Measurements from ENCODE around the gene FAT2. TPM values are rescaled to one million over a fixed set of nuclear protein-coding genes. Genes with fewer than 3 reads are reported as not detected.

The FAT2 gene
- total and polyA plus RNA-seq, 2 experiments from 2014 or later: 0.06 to 0.59 TPM

DNA sequence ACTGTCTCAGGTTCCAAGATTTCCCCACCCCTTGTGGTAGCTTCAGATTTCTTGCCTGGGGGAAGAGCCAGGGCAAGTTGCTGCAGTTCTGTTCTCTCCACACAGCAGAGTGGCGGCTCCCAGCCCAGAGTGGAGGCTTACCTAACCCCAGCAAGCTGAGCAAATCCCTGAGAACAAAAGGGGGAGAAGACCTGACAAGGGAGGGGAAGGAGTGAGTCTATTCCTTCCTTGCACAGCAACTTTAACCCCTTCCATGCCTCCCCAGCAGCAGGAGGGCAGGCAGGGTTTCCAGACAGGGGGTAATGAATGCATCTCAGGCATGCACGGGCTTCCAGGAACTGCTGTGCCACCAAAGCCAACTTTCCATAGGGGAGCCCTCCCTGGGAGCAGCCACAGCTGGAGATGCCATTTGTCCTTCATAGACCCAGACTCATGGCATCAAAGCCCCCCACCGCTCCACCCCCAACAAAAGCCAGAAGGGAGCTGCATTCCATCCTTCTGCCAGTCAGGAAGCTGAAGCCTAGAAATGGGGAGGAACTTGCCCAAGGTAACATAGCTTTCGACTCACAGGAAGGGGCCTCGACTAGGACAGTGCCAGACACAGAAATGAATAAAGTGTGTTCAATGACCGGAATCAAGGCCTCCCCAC, 28.8 kb upstream of the FAT2 start:
- peak overlapping the region; percentile 55; the same call in 1 of the 2 replicates for H3K4me2 ChIP-seq
- ATAC-seq (peak; percentile 96), DNase-seq (ENCODE audit: low spot score) (peak; percentile 60)
- no peak overlapping the region for H3K4me3 ChIP-seq
- H4K20me1 ChIP-seq (replicated peaks; ENCODE audit: insufficient read depth): no peaks in the 10 kb centered on the region
- TF ChIP-seq, protein P1, sequence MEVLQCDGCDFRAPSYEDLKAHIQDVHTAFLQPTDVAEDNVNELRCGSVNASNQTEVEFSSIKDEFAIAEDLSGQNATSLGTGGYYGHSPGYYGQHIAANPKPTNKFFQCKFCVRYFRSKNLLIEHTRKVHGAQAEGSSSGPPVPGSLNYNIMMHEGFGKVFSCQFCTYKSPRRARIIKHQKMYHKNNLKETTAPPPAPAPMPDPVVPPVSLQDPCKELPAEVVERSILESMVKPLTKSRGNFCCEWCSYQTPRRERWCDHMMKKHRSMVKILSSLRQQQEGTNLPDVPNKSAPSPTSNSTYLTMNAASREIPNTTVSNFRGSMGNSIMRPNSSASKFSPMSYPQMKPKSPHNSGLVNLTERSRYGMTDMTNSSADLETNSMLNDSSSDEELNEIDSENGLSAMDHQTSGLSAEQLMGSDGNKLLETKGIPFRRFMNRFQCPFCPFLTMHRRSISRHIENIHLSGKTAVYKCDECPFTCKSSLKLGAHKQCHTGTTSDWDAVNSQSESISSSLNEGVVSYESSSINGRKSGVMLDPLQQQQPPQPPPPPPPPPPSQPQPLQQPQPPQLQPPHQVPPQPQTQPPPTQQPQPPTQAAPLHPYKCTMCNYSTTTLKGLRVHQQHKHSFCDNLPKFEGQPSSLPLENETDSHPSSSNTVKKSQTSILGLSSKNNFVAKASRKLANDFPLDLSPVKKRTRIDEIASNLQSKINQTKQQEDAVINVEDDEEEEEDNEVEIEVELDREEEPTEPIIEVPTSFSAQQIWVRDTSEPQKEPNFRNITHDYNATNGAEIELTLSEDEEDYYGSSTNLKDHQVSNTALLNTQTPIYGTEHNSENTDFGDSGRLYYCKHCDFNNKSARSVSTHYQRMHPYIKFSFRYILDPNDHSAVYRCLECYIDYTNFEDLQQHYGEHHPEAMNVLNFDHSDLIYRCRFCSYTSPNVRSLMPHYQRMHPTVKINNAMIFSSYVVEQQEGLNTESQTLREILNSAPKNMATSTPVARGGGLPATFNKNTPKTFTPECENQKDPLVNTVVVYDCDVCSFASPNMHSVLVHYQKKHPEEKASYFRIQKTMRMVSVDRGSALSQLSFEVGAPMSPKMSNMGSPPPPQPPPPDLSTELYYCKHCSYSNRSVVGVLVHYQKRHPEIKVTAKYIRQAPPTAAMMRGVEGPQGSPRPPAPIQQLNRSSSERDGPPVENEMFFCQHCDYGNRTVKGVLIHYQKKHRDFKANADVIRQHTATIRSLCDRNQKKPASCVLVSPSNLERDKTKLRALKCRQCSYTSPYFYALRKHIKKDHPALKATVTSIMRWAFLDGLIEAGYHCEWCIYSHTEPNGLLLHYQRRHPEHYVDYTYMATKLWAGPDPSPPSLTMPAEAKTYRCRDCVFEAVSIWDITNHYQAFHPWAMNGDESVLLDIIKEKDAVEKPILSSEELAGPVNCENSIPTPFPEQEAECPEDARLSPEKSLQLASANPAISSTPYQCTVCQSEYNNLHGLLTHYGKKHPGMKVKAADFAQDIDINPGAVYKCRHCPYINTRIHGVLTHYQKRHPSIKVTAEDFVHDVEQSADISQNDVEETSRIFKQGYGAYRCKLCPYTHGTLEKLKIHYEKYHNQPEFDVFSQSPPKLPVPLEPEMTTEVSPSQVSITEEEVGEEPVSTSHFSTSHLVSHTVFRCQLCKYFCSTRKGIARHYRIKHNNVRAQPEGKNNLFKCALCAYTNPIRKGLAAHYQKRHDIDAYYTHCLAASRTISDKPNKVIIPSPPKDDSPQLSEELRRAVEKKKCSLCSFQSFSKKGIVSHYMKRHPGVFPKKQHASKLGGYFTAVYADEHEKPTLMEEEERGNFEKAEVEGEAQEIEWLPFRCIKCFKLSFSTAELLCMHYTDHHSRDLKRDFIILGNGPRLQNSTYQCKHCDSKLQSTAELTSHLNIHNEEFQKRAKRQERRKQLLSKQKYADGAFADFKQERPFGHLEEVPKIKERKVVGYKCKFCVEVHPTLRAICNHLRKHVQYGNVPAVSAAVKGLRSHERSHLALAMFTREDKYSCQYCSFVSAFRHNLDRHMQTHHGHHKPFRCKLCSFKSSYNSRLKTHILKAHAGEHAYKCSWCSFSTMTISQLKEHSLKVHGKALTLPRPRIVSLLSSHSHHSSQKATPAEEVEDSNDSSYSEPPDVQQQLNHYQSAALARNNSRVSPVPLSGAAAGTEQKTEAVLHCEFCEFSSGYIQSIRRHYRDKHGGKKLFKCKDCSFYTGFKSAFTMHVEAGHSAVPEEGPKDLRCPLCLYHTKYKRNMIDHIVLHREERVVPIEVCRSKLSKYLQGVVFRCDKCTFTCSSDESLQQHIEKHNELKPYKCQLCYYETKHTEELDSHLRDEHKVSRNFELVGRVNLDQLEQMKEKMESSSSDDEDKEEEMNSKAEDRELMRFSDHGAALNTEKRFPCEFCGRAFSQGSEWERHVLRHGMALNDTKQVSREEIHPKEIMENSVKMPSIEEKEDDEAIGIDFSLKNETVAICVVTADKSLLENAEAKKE (CRISPR knock-in tag; IDR thresholded peaks at IDR 0.05): no peak; the same call in 1 of the 2 replicates
- TF ChIP-seq ZNF114 (CRISPR knock-in tag; IDR thresholded peaks at IDR 0.05) (no peak), CTCF (conservative IDR thresholded peaks at IDR 0.05; ENCODE audit: low read depth in 2 of 2) (no peak), EZH2phosphoT487 (IDR thresholded peaks at IDR 0.05; ENCODE audit: unreplicated experiment) (no peak), REST (IDR thresholded peaks at IDR 0.05; ENCODE audit: unreplicated experiment) (no peak), ETS1 (IDR thresholded peaks at IDR 0.05) (no peak), CREB1 (CRISPR knock-in tag; IDR thresholded peaks at IDR 0.05; ENCODE audit: low read depth) (no peak), JUNB (IDR thresholded peaks at IDR 0.05; ENCODE audit: unreplicated experiment) (no peak), STAT1 (IDR thresholded peaks at IDR 0.05; ENCODE audit: unreplicated experiment) (no peak), NANOG (IDR thresholded peaks at IDR 0.05; ENCODE audit: borderline replicate concordance) (no peak), EZH2 (IDR thresholded peaks at IDR 0.05; ENCODE audit: low read depth, unreplicated experiment) (no peak), ZNF331 (CRISPR knock-in tag; IDR thresholded peaks at IDR 0.05; ENCODE audit: low read depth) (no peak)
- Mint-ChIP-seq H3K27me3 (ENCODE audit: insufficient read depth, low read depth, poor library complexity) (peaks cover 6% of the 10 kb centered on the region), H3K9me3 (no peaks in the 10 kb centered on the region), H3K4me1 (peaks cover 41% of the 10 kb centered on the region), H3K36me3 (ENCODE audit: low read depth) (no peaks in the 10 kb centered on the region), H3K4me3 (no peak overlapping the region), H3K27ac (no peak overlapping the region)
- H3F3A ChIP-seq (replicated peaks; ENCODE audit: low read depth): no peaks in the 10 kb centered on the region
- H3K9me2 ChIP-seq (ENCODE audit: insufficient read depth): no peaks in the 10 kb centered on the region
- peak overlapping the region; percentile 74; the same call in 1 of the 2 replicates for H2AFZ ChIP-seq
- H3K79me2 ChIP-seq (replicated peaks; ENCODE audit: insufficient read depth): no peaks in the 10 kb centered on the region
- peak overlapping the region; percentile 48; the same call in 1 of the 2 replicates for H3K27ac ChIP-seq (ENCODE audit: low read depth)
- no peaks in the 10 kb centered on the region for H3K36me3 ChIP-seq (ENCODE audit: insufficient read depth)
- H3K4me1 ChIP-seq (ENCODE audit: insufficient read depth): peaks cover 32% of the 10 kb centered on the region
- no peaks in the 10 kb centered on the region for H3K27me3 ChIP-seq (ENCODE audit: insufficient read depth)
